Hair follicular keratinocyte (primary cell): Measurements from ENCODE around the gene WDR54. TPM values are rescaled to one million over a fixed set of nuclear protein-coding genes. Genes with fewer than 3 reads are reported as not detected.

Experiments
- total RNA-seq: library from RNA; depleted of rRNA; stranded (reverse); fragments of >200 nt; gene quantifications from 2 replicates; pipeline ENCODE4 v1.2.3, GENCODE V29; 2015

WDR54 gene
- total RNA-seq: 46.2 and 64.7 TPM in 2 replicates

GRCh38 chr2:74421221-74421870 lies at the start of gene WDR54, which contains the start of gene C2orf81:
Gene WDR54 (plus strand): TSS chr2:74421730. CDS start chr2:74422154, 424 bp downstream.
Gene C2orf81 (minus strand): TSS chr2:74421619. CDS start chr2:74421560, 59 bp downstream.

GRCh38 chr2:74379851-74380789 lies 41.4 kb upstream of the WDR54 start, which contains the start of gene DCTN1:
Gene DCTN1 (minus strand): TSS chr2:74380311. CDS start chr2:74380037, 274 bp downstream.

GRCh38 chr2:74441690-74442482 lies 20.4 kb downstream of the WDR54 start, which contains the start of gene RTKN:
Gene RTKN (minus strand): TSS chr2:74441937. CDS start chr2:74441816, 121 bp downstream.

GRCh38 chr2:74454654-74455511 lies 33.4 kb downstream of the WDR54 start, which contains the start of gene INO80B:
Gene INO80B (plus strand): TSS chr2:74455087. CDS start chr2:74455117, 30 bp downstream.

GRCh38 chr2:74458132-74458937 lies 36.8 kb downstream of the WDR54 start, which contains the start of gene WBP1:
Gene WBP1 (plus strand): TSS chr2:74458438. CDS start chr2:74458603, 165 bp downstream.

GRCh38 chr2:74472086-74472944 lies 50.8 kb downstream of the WDR54 start, which contains the start of gene MRPL53:
Gene MRPL53 (minus strand): TSS chr2:74472680. CDS start chr2:74472660, 20 bp downstream.

Other genes with a start within 250 kb of the WDR54 start
- 96.1 and 111 TPM in 2 replicates for gene MOB1A, start 242.9 kb upstream of the WDR54 start, total RNA-seq
- 156 and 209 TPM in 2 replicates for gene MTHFD2, start 223.1 kb upstream of the WDR54 start, total RNA-seq
- gene SLC4A5, start 78.3 kb upstream of the WDR54 start, total RNA-seq: not detected in 2 replicates
- gene DCTN1, start 41.4 kb upstream of the WDR54 start, total RNA-seq: 86.5 and 118 TPM in 2 replicates
- 3.6 and 4.8 TPM in 2 replicates for gene C2orf81, start 111 bp upstream of the WDR54 start, total RNA-seq
- 117 and 135 TPM in 2 replicates for gene RTKN, start 20.2 kb downstream of the WDR54 start, total RNA-seq
- gene INO80B, start 33.4 kb downstream of the WDR54 start, total RNA-seq: 14.9 and 28.2 TPM in 2 replicates
- 44.0 and 71.1 TPM in 2 replicates for gene WBP1, start 36.7 kb downstream of the WDR54 start, total RNA-seq
- gene MOGS, start 43.7 kb downstream of the WDR54 start, total RNA-seq: 105 and 113 TPM in 2 replicates
- gene MRPL53, start 51.0 kb downstream of the WDR54 start, total RNA-seq: 27.6 and 72.9 TPM in 2 replicates
- gene CCDC142, start 61.3 kb downstream of the WDR54 start, total RNA-seq: 6.1 and 16.7 TPM in 2 replicates
- gene TTC31, start 61.4 kb downstream of the WDR54 start, total RNA-seq: 15.1 and 20.1 TPM in 2 replicates
- gene LBX2, start 77.9 kb downstream of the WDR54 start, total RNA-seq: 0.65 and 1.2 TPM in 2 replicates
- gene PCGF1, start 86.0 kb downstream of the WDR54 start, total RNA-seq: 21.4 and 22.4 TPM in 2 replicates
- gene TLX2, start 92.7 kb downstream of the WDR54 start, total RNA-seq: 0.08 TPM in 1 of 2 replicates, not detected in the other
- 1.9 and 4.2 TPM in 2 replicates for gene DQX1, start 104.5 kb downstream of the WDR54 start, total RNA-seq
- 107 and 116 TPM in 2 replicates for gene AUP1, start 108.0 kb downstream of the WDR54 start, total RNA-seq
- 26.8 and 36.5 TPM in 2 replicates for gene HTRA2, start 108.2 kb downstream of the WDR54 start, total RNA-seq
- 1.0 and 1.6 TPM in 2 replicates for gene LOXL3, start 132.2 kb downstream of the WDR54 start, total RNA-seq
- 3.7 and 4.8 TPM in 2 replicates for gene DOK1, start 133.0 kb downstream of the WDR54 start, total RNA-seq
- 3.3 TPM in 1 of 2 replicates, not detected in the other for gene M1AP, start 226.6 kb downstream of the WDR54 start, total RNA-seq
- 10.3 and 11.9 TPM in 2 replicates for gene SEMA4F, start 232.5 kb downstream of the WDR54 start, total RNA-seq